Measurements from ENCODE around the gene MANEA. TPM values are rescaled to one million over a fixed set of nuclear protein-coding genes. Genes with fewer than 3 reads are reported as not detected.

MANEA gene
- polyA plus RNA-seq, 1 donor (not counting 4 experiments of a cell fraction or from before 2014, with no cell fraction given): 10.8 TPM

GRCh38 chr6:95572098-95572497 is 5.2 kb upstream of the MANEA start:
- Histone ChIP-seq H3K27me3 (ENCODE audit: control insufficient read depth, extremely low read depth, insufficient read depth, low read length) (no peaks in the 10 kb centered on the region), H3K4me1 (ENCODE audit: control insufficient read depth, extremely low read depth, insufficient read depth, low read length) (peaks cover 4% of the 10 kb centered on the region), H3K27ac (ENCODE audit: control insufficient read depth, insufficient read depth, low read length) (no peak overlapping the region), H3K79me2 (ENCODE audit: control insufficient read depth, insufficient read depth, low read length) (peaks cover 4% of the 10 kb centered on the region), H3K9me3 (ENCODE audit: control insufficient read depth, low read depth, low read length) (no peaks in the 10 kb centered on the region), H4K20me1 (ENCODE audit: control insufficient read depth, extremely low read depth, insufficient read depth, low read length) (no peaks in the 10 kb centered on the region), H3K9me1 (ENCODE audit: control insufficient read depth, extremely low read depth, insufficient read depth, low read length) (no peaks in the 10 kb centered on the region), H3K4me2 (ENCODE audit: control insufficient read depth, extremely low read depth, insufficient read depth, low read depth, low read length) (peak overlapping the region; percentile 16), H3K36me3 (ENCODE audit: control insufficient read depth in 2 of 2, extremely low read depth in 1 of 2, insufficient read depth in 2 of 2, low read length in 2 of 2) (no peaks in the 10 kb centered on the region), H3K9ac (ENCODE audit: control insufficient read depth, extremely low read depth, insufficient read depth, low read length) (no peak overlapping the region), H2AFZ (ENCODE audit: control insufficient read depth, low read length) (no peak overlapping the region), H3K4me3 (ENCODE audit: control insufficient read depth in 2 of 3, extremely low read depth in 1 of 3, insufficient read depth in 2 of 3, low read depth in 1 of 3, low read length in 3 of 3) (no peak overlapping the region)
- dilution Hi-C loops (cut with MboI; ENCODE audit: extremely low pct_ligation_motif_present, low sequenced_read_pairs): no loop called here
- TF ChIP-seq CTCF (optimal IDR thresholded peaks at IDR 0.05 in 1 of 3, IDR thresholded peaks at IDR 0.05 in 1 of 3, conservative IDR thresholded peaks at IDR 0.05 in 1 of 3; ENCODE audit: extremely low read depth in 1 of 3, insufficient read depth in 2 of 3, low read length in 3 of 3) (no peak), EZH2 (IDR thresholded peaks at IDR 0.05; ENCODE audit: low read length) (no peak)
- FAIRE-seq (no peak), DNase-seq (ENCODE audit: low read depth, low spot score) (no peak)

GRCh38 chr6:95574811-95575210 is 2.5 kb upstream of the MANEA start:
- H3K79me2 ChIP-seq (ENCODE audit: control insufficient read depth, insufficient read depth, low read length): peaks cover 15% of the 10 kb centered on the region
- no peak overlapping the region for H3K4me3 ChIP-seq (ENCODE audit: control insufficient read depth in 2 of 3, extremely low read depth in 1 of 3, insufficient read depth in 2 of 3, low read depth in 1 of 3, low read length in 3 of 3)
- no peaks in the 10 kb centered on the region for H3K27me3 ChIP-seq (ENCODE audit: control insufficient read depth, extremely low read depth, insufficient read depth, low read length)
- dilution Hi-C loops (cut with MboI; ENCODE audit: extremely low pct_ligation_motif_present, low sequenced_read_pairs): no loop called here
- no peak for TF ChIP-seq CTCF (optimal IDR thresholded peaks at IDR 0.05 in 1 of 3, IDR thresholded peaks at IDR 0.05 in 1 of 3, conservative IDR thresholded peaks at IDR 0.05 in 1 of 3; ENCODE audit: extremely low read depth in 1 of 3, insufficient read depth in 2 of 3, low read length in 3 of 3)
- TF ChIP-seq EZH2 (IDR thresholded peaks at IDR 0.05; ENCODE audit: low read length): no peak
- H3K4me1 ChIP-seq (ENCODE audit: control insufficient read depth, extremely low read depth, insufficient read depth, low read length): peaks cover 13% of the 10 kb centered on the region
- no peak overlapping the region for H3K27ac ChIP-seq (ENCODE audit: control insufficient read depth, insufficient read depth, low read length)
- DNase-seq (ENCODE audit: low read depth, low spot score) (no peak), FAIRE-seq (no peak)
- peak overlapping the region; percentile 83 for H3K4me2 ChIP-seq (ENCODE audit: control insufficient read depth, extremely low read depth, insufficient read depth, low read depth, low read length)
- no peaks in the 10 kb centered on the region for H3K36me3 ChIP-seq (ENCODE audit: control insufficient read depth in 2 of 2, extremely low read depth in 1 of 2, insufficient read depth in 2 of 2, low read length in 2 of 2)
- H2AFZ ChIP-seq (ENCODE audit: control insufficient read depth, low read length): no peak overlapping the region
- H3K9ac ChIP-seq (ENCODE audit: control insufficient read depth, extremely low read depth, insufficient read depth, low read length): no peak overlapping the region
- no peaks in the 10 kb centered on the region for H3K9me1 ChIP-seq (ENCODE audit: control insufficient read depth, extremely low read depth, insufficient read depth, low read length)
- H3K9me3 ChIP-seq (ENCODE audit: control insufficient read depth, low read depth, low read length): no peaks in the 10 kb centered on the region
- no peaks in the 10 kb centered on the region for H4K20me1 ChIP-seq (ENCODE audit: control insufficient read depth, extremely low read depth, insufficient read depth, low read length)

Data from keratinocyte (primary cell).